ENCODE results near the gene GAP43. TPM values are rescaled to one million over a fixed set of nuclear protein-coding genes. Genes with fewer than 3 reads are reported as not detected.
"Not testable (repeated sequence)": the region's sequence is repeated elsewhere in the genome, so short reads cannot be mapped to it uniquely, and the experiment has no call there.

The GAP43 gene
- total RNA-seq, 4 donors from 2014 or later, result 0.36 TPM; not detected in 3

DNA sequence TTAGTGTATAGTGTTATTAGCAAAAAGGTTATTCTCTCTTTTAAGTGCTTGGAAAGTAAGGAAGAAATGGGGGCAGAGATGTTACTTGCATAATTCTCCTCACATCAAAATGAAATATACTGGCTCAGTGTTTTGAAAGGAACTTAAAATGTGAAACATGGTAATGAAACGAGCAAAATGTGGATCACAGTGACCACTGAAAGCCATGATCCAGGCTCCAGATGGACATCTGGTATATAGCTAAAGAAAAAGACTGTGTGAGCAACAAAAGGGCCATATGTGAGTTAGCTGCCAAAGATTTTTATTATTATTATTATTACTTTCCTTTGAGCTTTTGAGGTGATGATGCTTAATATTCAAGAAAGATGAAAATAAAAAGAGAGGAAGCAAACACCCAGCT, 89.6 kb downstream of the GAP43 start:
- no peak for TF ChIP-seq CTCF (IDR thresholded peaks at IDR 0.05)
- DNase-seq (ENCODE audit: low spot score) (no peak), ATAC-seq (ENCODE audit: low FRiP score) (no peak)

- no peak for TF ChIP-seq CTCF (IDR thresholded peaks at IDR 0.05)
- DNase-seq (ENCODE audit: low spot score) (no peak), ATAC-seq (ENCODE audit: low FRiP score) (no peak)
These were observed 90.0 kb downstream of the GAP43 start for GRCh38 chr3:115713284-115713683.

DNA sequence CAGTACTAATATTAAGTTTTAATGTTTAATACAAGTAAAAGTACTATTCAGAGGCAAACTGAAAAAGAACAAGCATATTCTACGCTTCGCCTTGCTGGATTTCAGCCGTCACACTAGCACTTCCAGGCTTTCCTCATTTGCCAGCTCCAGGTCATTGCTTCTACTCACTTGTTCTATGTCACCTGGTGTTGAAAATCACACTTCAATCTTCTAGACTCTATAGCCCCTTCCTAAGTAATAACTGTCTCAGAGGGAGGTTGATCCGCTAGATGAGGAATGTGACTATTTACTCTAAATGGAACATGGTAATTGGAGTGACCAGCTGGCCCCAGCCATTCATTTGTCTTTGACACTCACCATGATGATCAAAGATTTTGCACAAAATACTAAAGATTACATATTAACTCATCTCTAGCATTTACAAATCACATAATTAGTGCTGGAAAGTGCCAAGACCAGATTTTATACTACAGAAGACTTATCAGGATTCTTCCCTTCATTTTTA, 92.0 kb downstream of the GAP43 start:
- DNase-seq (ENCODE audit: low spot score) (no peak), ATAC-seq (ENCODE audit: low FRiP score) (no peak)
- no peak for TF ChIP-seq CTCF (IDR thresholded peaks at IDR 0.05)

DNA sequence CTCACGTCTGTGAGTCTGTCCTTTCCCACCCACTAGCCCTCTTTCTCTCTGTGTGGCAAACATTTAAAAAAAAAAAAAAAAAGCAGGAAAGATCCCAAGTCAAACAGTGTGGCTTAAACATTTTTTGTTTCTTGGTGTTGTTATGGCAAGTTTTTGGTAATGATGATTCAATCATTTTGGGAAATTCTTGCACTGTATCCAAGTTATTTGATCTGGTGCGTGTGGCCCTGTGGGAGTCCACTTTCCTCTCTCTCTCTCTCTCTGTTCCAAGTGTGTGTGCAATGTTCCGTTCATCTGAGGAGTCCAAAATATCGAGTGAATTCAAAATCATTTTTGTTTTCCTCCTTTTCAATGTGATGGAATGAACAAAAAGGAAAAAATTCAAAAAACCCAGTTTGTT, 97.7 kb downstream of the GAP43 start:
- DNase-seq (ENCODE audit: low spot score), result no peak
- no peak for ATAC-seq (ENCODE audit: low FRiP score)
- no peak for TF ChIP-seq CTCF (IDR thresholded peaks at IDR 0.05)

DNA sequence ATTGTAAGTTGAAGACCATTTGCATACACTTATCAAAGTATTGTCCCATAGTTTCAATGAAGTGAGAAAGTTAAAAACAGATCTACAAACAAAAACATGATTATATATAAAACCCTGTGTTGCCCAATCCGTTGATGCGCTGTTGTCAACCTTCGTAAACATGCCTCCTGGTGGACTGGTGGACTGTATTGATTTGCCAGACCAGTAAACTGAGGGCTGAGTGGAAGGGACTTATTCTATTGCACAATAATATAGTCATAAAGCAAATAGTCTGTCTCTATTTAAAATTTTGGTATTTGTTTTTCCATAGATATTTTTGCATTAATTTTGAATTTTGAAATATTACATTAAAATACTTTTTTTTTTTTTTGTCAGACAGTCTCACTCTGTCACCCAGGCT, 102.5 kb downstream of the GAP43 start:
- DNase-seq (ENCODE audit: low spot score), result no peak
- ATAC-seq (ENCODE audit: low FRiP score), result no peak
- no peak for TF ChIP-seq CTCF (IDR thresholded peaks at IDR 0.05)

GRCh38 chr3:115727135-115727534, 103.8 kb downstream of the GAP43 start:
- DNase-seq (ENCODE audit: low spot score) (no peak), ATAC-seq (ENCODE audit: low FRiP score) (no peak)
- no peak for TF ChIP-seq CTCF (IDR thresholded peaks at IDR 0.05)

DNA sequence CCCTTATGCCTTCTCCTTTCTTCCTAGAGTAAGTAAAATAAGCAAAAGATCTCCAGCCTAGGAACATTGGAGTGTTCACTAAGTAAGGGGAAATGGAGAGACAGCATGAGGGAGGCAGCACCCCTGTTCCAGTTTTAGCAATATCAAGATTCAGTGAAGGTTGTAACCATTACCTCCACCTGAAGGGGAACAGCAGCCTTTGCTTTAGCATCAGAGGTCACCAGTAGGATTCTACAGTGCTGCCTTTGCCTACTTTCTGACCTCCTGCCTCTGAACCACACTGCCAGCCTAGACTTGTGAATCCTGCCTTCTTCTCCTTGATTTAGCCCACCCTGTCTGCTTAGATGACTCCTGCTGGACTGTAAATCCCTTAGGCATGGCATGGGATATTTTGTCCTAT, 104.7 kb downstream of the GAP43 start:
- DNase-seq (ENCODE audit: low spot score) (no peak), ATAC-seq (ENCODE audit: low FRiP score) (no peak)
- TF ChIP-seq CTCF (IDR thresholded peaks at IDR 0.05), result no peak

DNA sequence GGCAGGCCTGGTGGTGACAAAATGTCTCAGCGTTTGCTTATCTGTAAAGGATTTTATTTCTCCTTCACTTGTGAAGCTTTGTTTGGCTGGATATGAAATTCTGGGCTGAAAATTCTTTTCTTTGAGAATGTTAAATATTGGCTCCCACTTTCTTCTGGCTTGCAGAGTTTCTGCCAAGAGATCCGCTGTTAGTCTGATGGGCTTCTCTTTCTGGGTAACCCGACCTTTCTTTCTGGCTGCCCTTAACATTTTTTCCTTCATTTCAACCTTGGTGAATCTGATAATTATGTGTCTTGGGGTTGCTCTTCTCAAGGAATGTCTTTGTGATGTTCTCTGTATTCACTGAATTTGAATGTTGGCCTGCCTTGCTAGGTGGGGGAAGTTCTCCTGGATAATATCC, 113.0 kb downstream of the GAP43 start:
- not testable (repeated sequence) for DNase-seq (ENCODE audit: low spot score); ATAC-seq (ENCODE audit: low FRiP score)
